ACC112 (cell line): ENCODE results near the gene TXNDC2.
"Not testable (repeated sequence)": the region's sequence is repeated elsewhere in the genome, so short reads cannot be mapped to it uniquely, and the experiment has no call there.

Source experiments
- H2AFZ ChIP-seq: fragments of 200-600 bp; sonication (generic); one replicate; pipeline ENCODE4 v1.6.0; 2017; ENCODE audit warnings: antibody characterized with exemption, low read length; ENCODE audit not compliant: unreplicated experiment
- H3K27ac ChIP-seq: fragments of 200-600 bp; sonication (generic); 2 replicates; pipeline ENCODE4 v1.5.1; 2014; ENCODE audit warnings: low read depth, mild to moderate bottlenecking, antibody characterized with exemption, low read length, moderate library complexity
- H3K27me3 ChIP-seq: fragments of 200-600 bp; sonication (generic); 2 replicates; pipeline ENCODE4 v1.6.1; 2014; ENCODE audit warnings: mild to moderate bottlenecking, antibody characterized with exemption, low read length, moderate library complexity, mixed read lengths; ENCODE audit not compliant: insufficient read depth
- H3K36me3 ChIP-seq: fragments of 200-600 bp; sonication (generic); 2 replicates; pipeline ENCODE4 v1.6.1; 2016; ENCODE audit warnings: mild to moderate bottlenecking, antibody characterized with exemption, low read length, moderate library complexity, mixed read lengths; ENCODE audit not compliant: insufficient read depth
- H3K4me1 ChIP-seq: fragments of 200-600 bp; sonication (generic); one replicate; pipeline ENCODE4 v1.6.1; 2016; ENCODE audit warnings: low read length, mixed read lengths; ENCODE audit not compliant: insufficient read depth, unreplicated experiment, control insufficient read depth
- H3K4me3 ChIP-seq: fragments of 200-600 bp; sonication (generic); 2 replicates; pipeline ENCODE4 v1.5.1; 2014; ENCODE audit warnings: mild to moderate bottlenecking, low read depth, low read length
- H3K79me2 ChIP-seq: fragments of 200-600 bp; sonication (generic); one replicate; pipeline ENCODE4 v1.6.0; 2016; ENCODE audit warnings: low read length; ENCODE audit not compliant: control insufficient read depth, unreplicated experiment, insufficient read depth

The TXNDC2 gene

GRCh38 chr18:9849407-9850283, 36.1 kb upstream of the TXNDC2 start:
- no peak overlapping the region for H3K27ac ChIP-seq
- H2AFZ ChIP-seq: no peak overlapping the region
- no peaks in the 10 kb centered on the region for H3K36me3 ChIP-seq
- H3K4me3 ChIP-seq: no peak overlapping the region
- no peaks in the 10 kb centered on the region for H3K79me2 ChIP-seq
- H3K27me3 ChIP-seq: no peaks in the 10 kb centered on the region
- peaks cover 32% of the 10 kb centered on the region for H3K4me1 ChIP-seq

DNA sequence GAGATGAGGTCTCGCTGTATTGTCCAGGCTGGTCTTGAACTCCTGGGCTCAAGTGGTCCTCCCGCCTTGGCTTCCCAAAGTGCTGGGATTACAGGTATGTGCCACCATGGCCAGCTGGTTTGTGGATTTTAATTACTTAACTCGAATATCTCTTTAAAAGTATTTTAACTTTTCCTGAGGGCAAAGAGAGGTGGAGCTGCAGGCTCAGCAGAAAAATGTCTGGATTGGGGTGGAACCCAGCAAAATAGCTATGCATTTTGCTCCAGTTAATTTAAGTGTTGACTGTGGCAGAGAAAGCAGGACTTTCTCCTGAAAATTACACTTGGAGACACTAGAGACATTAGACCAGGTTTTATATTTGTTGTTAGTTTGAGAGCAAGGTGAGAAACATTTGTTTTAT, 35.5 kb upstream of the TXNDC2 start:
- H3K27me3 ChIP-seq: no peaks in the 10 kb centered on the region
- no peak overlapping the region for H2AFZ ChIP-seq
- no peak overlapping the region for H3K27ac ChIP-seq
- H3K4me3 ChIP-seq: no peak overlapping the region
- no peaks in the 10 kb centered on the region for H3K79me2 ChIP-seq
- peaks cover 38% of the 10 kb centered on the region for H3K4me1 ChIP-seq
- no peaks in the 10 kb centered on the region for H3K36me3 ChIP-seq

DNA sequence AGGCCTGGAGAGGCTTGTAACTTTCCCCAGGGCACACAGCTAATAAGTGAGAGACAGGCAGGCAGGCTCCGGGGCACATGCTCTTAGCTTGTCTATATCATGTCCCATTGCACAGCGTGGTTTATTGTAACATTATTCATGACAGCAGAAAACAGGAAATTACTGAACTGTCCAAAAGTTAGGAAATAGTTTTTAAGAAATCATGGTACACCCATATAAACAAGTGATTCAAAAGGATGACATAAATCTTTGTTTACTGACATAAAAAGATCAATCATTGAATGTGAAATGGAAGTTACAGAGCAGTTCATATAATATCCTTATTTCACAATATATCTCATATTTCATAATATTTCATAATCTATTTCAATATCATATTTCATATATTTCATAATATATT, 34.3 kb upstream of the TXNDC2 start:
- H3K27ac ChIP-seq: peak overlapping the region; percentile 48

DNA sequence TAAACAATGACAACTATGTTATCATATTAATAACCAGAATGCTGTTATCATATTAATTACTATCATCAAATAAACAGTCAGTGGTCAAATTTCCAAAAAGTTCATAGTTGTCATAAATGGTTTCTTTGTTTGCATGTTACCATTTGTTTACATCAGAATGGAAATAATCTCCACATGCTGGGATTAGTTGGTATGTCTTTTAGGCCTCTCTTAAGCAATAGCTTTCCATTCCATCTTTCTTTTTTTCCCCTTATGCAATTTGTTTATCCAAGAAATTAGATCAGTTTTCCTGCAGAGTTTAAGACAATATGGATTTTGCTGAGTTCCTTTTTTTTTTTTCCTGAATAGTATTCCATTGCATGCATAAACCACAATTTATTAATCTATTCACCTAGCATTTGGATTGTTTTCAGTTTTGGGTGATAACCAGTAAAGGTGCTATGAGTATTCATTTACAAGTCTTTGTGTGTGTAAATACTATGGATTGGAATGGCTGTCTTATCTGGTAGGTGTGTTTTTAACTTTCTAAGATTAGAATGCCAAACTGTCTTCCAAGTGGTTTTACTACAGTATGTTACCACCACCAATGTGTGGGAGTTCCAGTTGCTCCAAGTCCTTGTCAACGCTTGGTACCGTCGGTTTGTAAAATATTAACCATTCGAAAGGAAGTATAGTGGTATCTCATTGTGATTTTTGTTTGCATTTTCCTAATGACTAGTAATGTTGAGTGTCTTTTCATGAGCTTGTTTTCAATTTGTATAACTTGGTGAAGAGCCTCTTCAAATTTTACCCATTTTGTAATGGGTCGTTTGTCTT, 33.3 kb upstream of the TXNDC2 start:
- peak overlapping the region; percentile 60 for H3K27ac ChIP-seq
- no peaks in the 10 kb centered on the region for H3K27me3 ChIP-seq
- H3K4me3 ChIP-seq: no peak overlapping the region
- H3K79me2 ChIP-seq: no peaks in the 10 kb centered on the region
- peaks cover 28% of the 10 kb centered on the region for H3K4me1 ChIP-seq
- H2AFZ ChIP-seq: no peak overlapping the region
- H3K36me3 ChIP-seq: no peaks in the 10 kb centered on the region; the same call in 1 of the 2 replicates

More for the DNA sequence above, 34.3 kb upstream of the TXNDC2 start:
- no peaks in the 10 kb centered on the region; the same call in 1 of the 2 replicates for H3K36me3 ChIP-seq
- H3K4me3 ChIP-seq: no peak overlapping the region; the same call in 1 of the 2 replicates
- no peaks in the 10 kb centered on the region for H3K79me2 ChIP-seq
- H3K27me3 ChIP-seq: no peaks in the 10 kb centered on the region
- H2AFZ ChIP-seq: no peak overlapping the region
- peaks cover 32% of the 10 kb centered on the region for H3K4me1 ChIP-seq

GRCh38 chr18:9854801-9855676, 30.7 kb upstream of the TXNDC2 start:
- H3K79me2 ChIP-seq: no peaks in the 10 kb centered on the region

GRCh38 chr18:9855681-9856080, 30.1 kb upstream of the TXNDC2 start:
- peak overlapping the region; percentile 47 for H3K27ac ChIP-seq
- no peak overlapping the region for H3K4me3 ChIP-seq
- no peak overlapping the region for H2AFZ ChIP-seq
- no peaks in the 10 kb centered on the region for H3K79me2 ChIP-seq
- peaks cover 9% of the 10 kb centered on the region; the same call in 1 of the 2 replicates for H3K36me3 ChIP-seq
- no peaks in the 10 kb centered on the region for H3K27me3 ChIP-seq
- H3K4me1 ChIP-seq: peaks cover 24% of the 10 kb centered on the region

More at GRCh38 chr18:9854801-9855676, 30.7 kb upstream of the TXNDC2 start:
- peaks cover 24% of the 10 kb centered on the region for H3K4me1 ChIP-seq
- no peak overlapping the region for H3K4me3 ChIP-seq
- H2AFZ ChIP-seq: no peak overlapping the region
- no peaks in the 10 kb centered on the region for H3K27me3 ChIP-seq
- peaks cover 4% of the 10 kb centered on the region; the same call in 1 of the 2 replicates for H3K36me3 ChIP-seq
- H3K27ac ChIP-seq: peak overlapping the region; percentile 47

DNA sequence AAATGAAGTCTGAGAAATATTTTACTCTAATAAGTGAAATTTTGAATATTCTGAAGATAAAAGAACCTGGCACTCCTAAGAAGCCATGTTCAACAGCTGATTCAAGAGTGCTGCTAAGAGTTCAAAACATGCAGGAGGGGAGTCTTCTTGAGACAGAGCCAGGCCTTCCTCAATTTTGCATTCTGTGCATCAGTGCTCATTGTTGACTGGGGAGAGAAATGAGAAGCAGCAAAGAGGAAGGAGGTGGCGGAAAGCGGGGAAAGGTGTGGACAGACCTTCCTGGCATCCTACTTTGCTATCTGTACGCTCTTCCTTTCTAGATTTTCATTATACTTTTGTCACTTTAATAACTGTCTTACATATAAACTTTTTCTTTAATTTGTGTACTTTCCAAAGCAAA, 29.7 kb upstream of the TXNDC2 start:
- Histone ChIP-seq H3K4me3 (no peak overlapping the region), H2AFZ (no peak overlapping the region), H3K4me1 (peaks cover 20% of the 10 kb centered on the region), H3K79me2 (no peaks in the 10 kb centered on the region), H3K27me3 (no peaks in the 10 kb centered on the region), H3K27ac (no peak overlapping the region), H3K36me3 (peaks cover 12% of the 10 kb centered on the region; the same call in 1 of the 2 replicates)

GRCh38 chr18:9857479-9857998, 28.2 kb upstream of the TXNDC2 start:
- not testable (repeated sequence) for H3K4me3 ChIP-seq, H3K27ac ChIP-seq, H2AFZ ChIP-seq, H3K27me3 ChIP-seq, H3K79me2 ChIP-seq, H3K4me1 ChIP-seq
- peaks cover 12% of the 10 kb centered on the region; the same call in 1 of the 2 replicates for H3K36me3 ChIP-seq

GRCh38 chr18:9858642-9859041, 27.1 kb upstream of the TXNDC2 start:
- H3K4me3 ChIP-seq: no peak overlapping the region
- peaks cover 8% of the 10 kb centered on the region for H3K4me1 ChIP-seq
- H3K27ac ChIP-seq: no peak overlapping the region
- H2AFZ ChIP-seq: no peak overlapping the region
- H3K36me3 ChIP-seq: peaks cover 15% of the 10 kb centered on the region; the same call in 1 of the 2 replicates
- no peaks in the 10 kb centered on the region for H3K27me3 ChIP-seq
- no peaks in the 10 kb centered on the region for H3K79me2 ChIP-seq

DNA sequence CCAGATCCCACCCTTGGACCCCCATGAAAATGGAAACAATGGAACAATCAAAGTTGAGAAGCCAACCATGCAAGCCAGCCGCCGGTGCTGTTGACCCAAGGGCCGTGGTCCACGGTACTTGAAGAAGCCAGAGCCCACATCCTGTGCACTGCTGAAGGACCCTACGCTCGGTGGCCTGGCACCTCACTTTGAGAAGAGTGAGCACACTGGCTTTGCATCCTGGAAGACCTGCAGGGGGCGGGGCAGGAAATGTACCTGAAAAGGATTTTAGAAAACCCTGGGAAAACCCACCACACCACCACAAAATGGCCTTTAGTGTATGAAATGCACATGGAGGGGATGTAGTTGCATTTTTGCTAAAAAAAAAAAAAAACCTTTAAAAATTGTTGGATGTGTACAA, 26.5 kb upstream of the TXNDC2 start:
- Histone ChIP-seq H3K4me1 (peaks cover 8% of the 10 kb centered on the region), H3K36me3 (peaks cover 15% of the 10 kb centered on the region; the same call in 1 of the 2 replicates), H3K27me3 (no peaks in the 10 kb centered on the region), H2AFZ (no peak overlapping the region), H3K27ac (no peak overlapping the region), H3K4me3 (no peak overlapping the region), H3K79me2 (no peaks in the 10 kb centered on the region)
